NCI-H460 (cell line): Measurements from ENCODE around the gene NAP1L4. TPM values are rescaled to one million over a fixed set of nuclear protein-coding genes. Genes with fewer than 3 reads are reported as not detected.
A peak's percentile ranks its signal among the peaks of the same experiment; 100 is the strongest.
"Not testable (repeated sequence)": the region's sequence is repeated elsewhere in the genome, so short reads cannot be mapped to it uniquely, and the experiment has no call there.

ENCODE experiments used
- DNase-seq: peaks from one replicate; pipeline ENCODE4 v3.0.0-alpha.2; 2016; ENCODE audit warnings: low read depth; ENCODE audit errors: extremely low read depth
- total RNA-seq: library from RNA; depleted of rRNA; stranded (reverse); fragments of >200 nt; shearing (Covaris generic); gene quantifications from 2 replicates; pipeline ENCODE4 v1.2.3, GENCODE V29; 2014

The NAP1L4 gene
- total RNA-seq, 1 experiment from 2014 or later = 69.7 TPM

DNA sequence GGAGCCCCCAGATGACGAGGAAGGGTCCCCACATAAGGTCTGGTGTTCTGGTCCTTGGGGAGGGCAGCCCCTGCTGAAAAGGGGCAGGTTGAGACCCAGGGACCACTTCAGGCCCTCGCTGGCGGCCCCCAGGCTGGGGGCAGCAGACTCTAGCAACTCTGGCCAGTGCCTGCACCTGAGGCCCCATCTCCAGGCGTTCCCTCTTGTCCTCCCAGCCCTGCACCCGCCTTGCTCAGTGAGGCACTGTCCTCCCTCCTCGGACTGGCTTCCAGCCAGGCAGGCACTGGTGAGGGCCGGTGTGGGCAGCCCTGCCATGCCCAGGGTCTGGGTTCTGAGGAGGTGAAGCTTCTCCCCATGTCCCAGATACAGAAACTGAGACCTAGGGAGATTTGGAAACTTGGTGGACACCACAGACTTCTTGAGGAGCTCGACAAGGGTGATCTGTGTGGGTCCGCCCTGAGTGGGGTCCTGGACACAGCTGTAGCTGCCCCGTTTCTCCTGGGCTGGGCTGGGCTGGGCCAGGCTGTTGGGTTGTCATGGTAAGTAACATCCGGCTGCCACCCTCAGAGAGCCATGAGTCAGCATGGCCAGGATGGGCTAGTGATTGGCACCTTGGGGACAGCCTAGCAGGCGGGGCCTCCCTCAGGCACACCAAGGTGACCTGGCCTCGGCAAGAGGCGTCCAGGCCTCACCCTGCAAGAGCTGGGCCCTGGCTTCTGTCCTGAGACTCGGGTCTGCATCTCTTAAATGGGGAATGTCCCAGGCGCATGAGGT lies 51.8 kb downstream of the NAP1L4 start:
- peak; percentile 67 for DNase-seq

DNA sequence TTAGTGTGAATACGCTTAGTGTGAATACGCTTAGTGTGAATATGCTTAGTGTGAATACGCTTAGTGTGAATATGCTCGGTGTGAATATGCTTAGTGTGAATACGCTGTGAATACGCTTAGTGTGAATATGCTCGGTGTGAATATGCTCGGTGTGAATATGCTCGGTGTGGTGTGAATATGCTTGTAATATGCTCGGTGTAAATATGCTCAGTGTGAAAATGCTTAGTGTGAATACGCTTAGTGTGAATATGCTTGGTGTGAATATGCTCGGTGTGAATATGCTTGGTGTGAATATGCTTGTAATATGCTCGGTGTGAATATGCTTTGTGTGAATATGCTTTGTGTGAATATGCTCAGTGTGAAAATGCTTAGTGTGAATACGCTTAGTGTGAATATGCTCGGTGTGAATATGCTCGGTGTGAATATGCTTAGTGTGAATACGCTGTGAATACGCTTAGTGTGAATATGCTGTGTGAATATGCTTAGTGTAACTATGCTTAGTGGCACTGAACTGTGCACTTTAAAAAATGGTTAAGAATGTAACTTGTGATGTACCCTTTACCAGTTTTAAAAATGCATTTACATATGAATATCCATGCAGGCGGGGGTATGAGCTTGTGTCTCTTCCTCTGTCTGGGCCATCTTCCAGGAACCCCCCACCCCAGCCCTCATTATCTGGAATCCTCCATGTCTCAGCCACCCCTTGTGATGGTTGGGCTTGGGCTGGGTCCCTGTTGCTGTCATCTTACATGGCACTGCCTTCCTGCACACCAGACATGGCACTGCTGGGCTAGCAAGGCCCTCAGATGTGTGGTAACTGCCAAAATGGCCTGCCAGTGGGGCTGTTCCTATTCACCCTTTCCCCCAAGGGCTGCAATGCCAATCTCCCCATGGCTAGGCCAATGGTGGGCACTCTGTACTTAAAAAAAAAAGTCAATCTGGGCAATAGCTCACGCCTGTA lies 53.4 kb downstream of the NAP1L4 start:
- not testable (repeated sequence) for DNase-seq

DNA sequence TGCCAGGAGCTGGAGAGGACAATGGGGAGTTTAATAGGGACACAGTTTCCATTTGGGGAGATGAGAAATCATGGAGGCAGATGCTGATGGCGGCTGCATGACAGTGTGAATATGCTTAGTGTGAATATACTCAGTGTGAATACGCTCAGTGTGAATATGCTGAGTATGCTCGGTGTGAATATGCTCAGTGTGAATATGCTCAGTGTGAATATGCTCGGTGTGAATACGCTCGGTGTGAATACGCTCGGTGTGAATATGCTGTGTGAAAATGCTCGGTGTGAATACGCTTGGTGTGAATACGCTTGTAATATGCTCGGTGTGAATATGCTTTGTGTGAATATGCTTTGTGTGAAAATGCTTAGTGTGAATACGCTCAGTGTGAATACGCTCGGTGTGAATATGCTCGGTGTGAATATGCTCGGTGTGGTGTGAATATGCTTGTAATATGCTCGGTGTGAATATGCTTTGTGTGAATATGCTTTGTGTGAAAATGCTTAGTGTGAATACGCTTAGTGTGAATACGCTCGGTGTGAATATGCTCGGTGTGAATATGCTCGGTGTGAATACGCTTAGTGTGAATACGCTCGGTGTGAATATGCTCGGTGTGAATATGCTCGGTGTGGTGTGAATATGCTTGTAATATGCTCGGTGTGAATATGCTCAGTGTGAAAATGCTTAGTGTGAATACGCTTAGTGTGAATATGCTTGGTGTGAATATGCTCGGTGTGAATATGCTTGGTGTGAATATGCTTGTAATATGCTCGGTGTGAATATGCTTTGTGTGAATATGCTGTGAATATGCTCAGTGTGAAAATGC lies 54.3 kb downstream of the NAP1L4 start:
- not testable (repeated sequence) for DNase-seq

DNA sequence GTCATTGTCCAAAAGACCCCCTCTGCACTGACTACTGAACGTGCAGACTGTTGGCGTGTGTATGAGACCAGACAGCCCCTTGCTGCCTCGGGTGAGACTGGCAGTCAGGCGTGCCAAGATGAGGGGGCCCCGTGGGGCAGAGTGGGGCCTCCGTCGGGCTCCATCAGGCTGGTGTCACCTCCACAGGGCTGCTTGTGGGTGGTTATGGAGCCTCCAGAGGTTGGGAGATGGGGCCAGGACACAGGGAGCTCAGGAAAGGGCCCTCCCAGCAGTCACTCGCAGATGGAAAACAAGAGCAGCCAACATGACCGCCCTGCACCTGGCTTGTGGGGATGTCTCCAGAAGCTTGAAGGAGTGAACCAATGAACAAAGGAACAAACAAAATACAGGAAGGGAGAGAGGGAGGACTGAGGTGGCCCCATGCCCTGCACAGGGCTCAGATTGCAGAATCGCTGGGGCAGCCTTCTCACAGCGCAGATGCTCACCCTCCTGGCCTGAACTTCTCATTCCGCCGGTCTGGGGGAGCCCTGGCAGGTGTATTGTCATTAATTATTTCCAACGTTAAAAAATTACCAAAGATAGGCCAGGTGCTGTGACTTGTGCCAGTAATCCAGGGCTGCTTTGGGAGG lies 57.4 kb downstream of the NAP1L4 start:
- no peak for DNase-seq

DNA sequence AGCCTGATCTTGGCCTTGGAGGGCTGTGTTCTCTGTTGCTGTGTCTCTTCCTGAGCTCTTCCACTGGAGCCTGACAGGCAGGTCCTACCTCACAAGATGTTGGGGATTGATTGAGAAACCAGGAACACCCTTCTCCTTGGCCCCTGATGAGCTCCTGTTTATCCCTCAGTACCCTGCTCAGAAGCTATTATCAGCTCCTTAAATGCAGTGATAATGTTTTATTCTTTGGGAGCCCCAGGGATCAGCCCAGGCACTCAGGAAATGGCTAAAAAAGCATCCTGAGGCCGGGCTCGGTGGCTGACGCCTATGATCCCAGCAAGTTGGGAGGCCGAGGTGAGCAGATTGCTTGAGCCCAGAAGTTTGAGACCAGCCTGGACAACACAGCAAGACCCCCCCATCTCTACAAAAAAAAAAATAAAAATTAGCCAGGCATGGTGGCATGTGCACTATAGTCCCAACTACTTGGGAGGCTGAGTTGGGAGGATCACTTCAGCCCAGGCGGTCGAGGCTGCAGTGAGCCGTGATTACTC lies 58.0 kb downstream of the NAP1L4 start:
- DNase-seq = no peak

DNA sequence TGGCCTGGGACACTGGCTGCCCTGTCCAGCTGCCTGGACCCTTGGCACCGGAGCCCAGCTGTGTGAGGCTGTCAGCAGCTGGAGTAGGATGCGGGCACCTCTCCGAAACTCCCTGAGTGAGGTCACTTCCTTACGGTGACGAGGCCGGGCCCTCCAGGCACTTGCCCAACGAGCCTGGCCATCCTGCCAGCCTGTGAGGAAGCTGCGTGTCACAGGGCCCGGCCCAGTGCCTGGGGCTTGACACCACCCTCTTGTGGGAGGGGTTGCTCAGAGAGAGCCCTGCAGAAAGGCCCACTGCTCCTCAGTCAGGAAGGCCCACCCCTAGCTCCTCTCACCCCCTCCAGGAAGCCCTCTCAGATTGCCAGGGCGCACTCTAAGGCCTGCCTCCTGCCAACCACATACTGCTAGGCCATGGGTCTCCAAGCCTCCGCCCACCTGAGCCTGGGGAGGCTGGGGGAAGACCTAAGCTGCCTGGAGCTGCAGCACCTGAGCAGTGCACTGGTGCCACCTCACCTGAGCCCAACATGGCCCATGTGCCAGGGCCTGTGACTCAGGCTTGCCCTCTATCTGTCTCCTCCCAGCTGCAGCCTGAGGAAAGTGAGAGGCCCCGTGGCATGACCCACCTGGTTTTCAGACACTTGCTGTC lies 58.6 kb downstream of the NAP1L4 start:
- DNase-seq = peak; percentile 77

DNA sequence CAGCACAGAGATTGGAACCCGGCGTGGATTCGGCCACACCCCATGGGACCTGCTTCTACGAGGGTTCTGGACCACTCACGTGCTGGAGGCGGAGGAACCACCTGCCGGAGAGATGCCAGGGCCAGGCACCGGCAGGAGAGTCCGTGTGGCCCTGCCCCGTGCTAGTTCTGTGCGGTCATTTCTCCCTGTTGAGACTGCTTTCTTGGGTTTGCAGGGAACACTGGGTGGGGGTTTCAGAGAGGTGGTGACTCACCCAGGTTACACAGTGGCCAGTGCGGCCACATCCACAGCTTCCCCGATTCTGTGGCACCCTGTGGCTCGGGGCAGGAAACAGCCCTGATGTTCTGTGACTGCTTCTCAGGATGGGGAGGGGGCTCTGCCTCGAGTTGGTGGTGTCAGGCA lies 59.3 kb downstream of the NAP1L4 start:
- no peak for DNase-seq

DNA sequence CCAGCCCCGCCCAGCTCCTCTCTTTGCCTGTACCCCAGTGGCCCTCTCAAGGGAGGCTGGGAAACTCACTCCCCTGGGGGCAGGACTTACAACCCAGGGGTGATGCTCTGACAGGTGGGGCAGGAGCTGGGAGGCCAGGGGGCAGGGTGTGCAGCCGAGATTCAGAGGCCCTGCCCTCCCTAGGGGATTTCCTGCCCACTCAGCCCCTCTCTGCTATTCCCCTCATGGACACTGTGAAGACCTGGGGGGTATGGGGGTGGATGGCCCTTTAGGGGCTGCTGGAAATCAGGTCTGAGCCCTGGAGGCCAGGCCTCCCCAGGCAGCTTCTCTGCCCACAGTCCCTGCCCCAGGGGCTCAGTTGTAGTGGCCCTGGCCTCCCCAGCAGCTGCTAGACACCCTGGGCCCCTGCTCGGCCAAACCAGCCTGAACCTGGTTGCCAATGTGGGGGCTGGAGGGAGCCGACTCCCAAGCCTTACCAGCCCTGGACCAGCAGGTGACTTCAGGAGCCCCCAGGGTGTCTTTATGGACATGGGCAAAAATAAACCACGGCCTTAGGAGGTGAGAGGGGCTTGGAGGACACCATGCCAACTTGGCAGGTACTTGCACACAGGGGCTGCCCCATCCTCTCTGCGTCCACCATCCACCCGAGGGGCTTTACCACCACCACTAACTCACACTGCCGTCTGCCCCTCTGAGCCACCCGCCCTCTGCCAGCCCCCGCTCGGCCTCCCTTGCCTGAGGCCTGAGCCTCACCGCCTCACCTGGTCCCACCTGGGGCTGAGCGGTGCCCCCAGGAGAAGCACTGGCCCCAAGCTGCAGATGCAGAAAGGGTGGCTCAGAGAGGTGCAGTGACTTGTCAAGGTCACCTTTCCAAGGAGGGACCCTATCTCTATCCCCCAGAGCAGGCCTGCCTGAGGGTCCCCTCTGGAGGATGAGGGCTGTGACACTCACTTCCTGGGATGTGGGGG lies 60.1 kb downstream of the NAP1L4 start:
- DNase-seq = no peak

DNA sequence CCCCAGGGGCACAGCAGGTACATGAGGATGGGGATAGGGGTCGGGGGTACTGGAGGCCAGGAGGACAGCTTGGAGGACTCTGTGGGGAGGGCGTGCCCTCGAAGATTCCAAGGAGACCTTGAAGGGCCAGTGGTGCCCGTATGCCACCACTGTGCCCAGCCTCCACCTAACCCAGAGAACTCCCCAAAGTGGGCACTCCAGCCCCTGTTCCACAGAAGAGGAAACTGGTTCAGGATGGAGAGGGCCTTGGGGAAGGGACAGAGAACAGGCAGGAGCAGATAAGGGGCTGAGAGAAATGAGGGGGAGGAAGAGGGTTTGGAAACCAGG lies 60.7 kb downstream of the NAP1L4 start:
- DNase-seq = no peak

DNA sequence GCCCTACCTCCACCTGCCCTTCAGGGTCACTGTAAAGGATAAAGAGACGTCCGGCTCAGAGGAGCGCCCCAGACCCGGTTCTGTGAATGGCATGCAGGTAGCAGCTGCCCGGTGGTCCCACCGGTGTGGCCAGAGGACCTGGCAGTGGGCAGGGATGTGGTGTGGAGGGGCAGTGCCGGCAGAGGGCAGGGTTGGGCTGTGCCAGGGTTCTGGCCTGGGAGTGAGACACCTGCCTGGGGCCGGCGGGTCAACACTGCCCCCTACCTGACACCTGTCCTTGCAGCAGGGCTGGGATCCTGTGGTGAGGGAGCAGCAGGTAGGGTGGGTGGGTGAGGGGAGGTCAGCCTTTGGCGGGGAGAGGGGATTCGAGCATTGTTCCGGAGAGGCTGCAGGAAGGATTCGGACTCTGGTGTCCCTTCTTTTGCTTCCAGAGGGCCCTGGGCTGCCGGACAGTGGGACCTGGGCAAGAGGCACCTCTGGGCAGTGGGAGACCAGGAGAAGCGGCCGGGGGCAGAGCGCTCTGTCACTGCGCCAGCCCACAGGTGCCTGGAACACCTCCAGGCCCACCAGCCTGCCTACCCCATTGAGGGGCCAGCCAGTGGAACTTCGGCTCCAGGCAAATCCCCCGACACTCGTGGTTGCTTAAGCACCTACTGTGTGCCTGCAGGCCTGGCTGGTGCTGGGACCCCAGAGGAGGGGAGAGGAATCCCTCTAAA lies 61.3 kb downstream of the NAP1L4 start:
- DNase-seq = peak; percentile 68

DNA sequence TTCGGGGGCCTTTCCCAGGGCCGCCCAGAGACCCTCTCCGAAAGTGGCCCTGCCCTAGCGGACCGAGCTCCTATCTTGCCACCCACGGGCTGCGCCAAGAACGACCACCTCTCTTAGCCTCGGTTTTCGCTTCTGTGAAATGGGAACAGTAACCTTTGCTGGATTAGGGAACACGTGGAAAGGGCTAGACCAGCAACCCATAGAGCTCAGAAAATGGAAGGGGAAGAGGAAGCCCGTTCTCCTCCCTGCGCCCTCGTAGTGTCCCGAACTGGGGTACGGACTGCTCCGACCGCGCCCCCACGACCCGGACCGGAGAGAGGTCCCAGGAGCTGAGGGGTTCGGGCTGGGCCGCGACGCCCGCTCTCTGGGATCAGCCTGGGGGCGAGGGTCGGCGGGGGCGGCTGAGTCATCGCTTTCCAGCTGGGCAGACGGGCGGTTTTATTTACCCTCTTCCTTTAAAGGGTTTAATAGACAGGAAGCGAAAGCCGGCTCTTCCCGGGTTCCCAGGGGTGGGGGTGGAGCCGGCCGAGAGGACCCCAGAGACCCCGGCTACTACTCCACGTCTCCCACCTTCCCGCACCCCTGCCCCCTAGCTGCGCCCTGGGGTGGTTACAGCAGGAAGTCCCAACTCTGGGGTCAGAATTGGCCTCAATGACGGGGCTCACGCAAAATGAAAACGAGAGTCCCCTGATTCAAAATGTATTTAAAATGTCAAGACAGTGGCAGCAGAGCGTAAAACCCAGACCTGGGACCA lies 62.0 kb downstream of the NAP1L4 start:
- peak; percentile 33 for DNase-seq

DNA sequence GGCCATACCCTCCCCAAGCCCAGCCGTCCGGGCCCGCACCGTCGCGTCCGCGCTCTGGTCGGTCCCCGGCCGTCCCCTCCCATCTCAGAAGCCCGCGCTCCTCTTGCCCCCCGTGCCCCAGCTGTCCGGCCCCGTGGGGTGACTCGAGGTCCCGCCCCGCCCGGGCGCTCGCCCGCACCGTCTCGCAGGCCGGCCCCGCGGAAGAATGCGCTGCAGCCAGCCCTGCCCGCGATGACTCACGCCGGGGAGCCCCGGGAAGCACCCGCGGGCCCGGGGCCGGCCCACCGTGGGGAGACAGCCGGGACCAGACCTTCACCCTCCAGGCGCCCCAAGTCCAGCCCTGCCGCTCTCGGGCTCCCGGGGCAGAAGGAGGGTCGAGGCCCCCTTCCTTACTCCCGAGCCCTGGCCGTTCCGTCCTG lies 62.6 kb downstream of the NAP1L4 start:
- peak; percentile 54 for DNase-seq

DNA sequence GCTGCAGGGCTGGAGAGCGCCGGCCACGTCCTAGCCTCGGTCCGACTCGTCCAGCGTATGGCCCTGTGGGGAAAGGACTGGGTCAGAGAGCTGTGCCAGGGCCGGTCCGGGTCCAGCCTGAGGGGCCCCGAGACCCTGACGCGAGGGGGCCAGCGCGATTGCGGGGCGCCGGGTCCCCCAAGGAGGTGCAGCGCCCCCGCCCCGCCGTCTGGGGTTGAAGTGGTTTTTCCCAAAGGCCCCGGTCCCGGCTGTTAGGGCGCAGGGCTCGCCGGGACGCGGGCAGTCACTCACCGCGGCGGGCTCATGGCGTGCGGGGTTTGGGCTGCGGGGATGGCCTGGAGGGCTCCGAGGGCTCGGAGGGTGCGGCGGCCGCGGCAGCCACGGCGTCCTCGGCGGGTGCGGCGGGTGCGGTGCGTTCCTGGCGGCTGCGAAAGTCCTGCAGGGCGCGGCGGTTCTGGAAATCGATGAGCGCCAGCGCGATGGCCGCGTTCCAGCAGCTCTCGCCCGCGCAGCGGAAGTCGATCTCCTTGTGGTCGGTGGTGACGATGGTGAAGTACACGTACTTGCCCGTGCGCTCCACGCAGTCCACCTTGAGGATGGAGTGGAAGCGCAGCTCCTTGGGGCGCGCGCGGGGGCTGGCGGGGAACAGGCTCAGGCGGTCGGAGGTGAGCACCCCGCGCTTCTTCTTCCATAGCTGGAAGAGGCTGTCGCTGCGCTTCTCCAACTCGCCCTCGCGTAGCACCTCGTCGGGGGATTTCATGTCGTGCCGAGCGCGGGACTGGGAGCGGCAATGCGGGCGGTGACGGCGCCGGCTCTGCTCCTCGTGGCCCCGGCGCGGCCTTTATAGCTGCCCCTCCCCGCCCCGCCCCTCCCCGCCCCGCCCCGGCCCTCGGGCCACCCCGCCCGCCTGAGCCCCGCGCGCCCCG lies 63.3 kb downstream of the NAP1L4 start, which contains the start of gene PHLDA2:
TSS of gene PHLDA2 (minus strand) at position 816 of the 926 bp plus-strand sequence. CDS start at position 760, 56 bp downstream.
- DNase-seq = peak; percentile 28

DNA sequence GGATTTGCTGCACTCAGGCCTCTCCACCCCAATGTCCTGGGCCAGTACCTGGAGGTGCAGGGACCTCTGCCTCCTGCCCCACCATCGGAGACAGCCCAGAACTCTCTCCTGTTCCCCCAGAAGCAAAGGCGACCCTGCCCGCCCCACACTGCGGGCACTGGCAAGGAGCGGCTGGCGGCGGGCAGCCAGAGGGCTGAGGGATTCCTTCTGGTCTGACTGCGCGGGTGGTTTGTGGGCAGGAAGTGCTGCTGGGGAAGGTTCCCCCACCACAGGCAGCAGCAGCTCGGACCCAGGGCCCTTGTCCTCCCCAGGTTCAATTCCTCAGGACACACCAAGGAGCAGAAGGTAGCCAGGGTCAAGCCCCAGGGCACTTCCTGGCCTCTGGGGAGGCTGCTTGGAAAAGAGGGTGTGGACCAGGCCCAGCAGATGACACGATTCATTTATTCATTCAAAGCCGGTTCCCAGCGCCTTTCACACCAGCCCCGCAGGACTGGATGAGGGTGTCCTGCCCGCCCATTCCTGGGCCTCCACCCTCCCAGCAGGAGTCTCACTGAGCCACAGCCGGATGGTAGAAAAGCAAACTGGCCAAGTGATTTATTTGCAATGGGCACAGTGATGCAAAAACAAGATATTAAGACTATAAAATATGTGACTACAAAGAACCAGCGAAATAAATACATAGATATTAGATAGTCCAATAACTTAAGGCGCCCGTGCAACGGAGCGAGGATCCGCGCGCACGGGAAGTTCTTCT lies 64.1 kb downstream of the NAP1L4 start:
- DNase-seq = no peak

DNA sequence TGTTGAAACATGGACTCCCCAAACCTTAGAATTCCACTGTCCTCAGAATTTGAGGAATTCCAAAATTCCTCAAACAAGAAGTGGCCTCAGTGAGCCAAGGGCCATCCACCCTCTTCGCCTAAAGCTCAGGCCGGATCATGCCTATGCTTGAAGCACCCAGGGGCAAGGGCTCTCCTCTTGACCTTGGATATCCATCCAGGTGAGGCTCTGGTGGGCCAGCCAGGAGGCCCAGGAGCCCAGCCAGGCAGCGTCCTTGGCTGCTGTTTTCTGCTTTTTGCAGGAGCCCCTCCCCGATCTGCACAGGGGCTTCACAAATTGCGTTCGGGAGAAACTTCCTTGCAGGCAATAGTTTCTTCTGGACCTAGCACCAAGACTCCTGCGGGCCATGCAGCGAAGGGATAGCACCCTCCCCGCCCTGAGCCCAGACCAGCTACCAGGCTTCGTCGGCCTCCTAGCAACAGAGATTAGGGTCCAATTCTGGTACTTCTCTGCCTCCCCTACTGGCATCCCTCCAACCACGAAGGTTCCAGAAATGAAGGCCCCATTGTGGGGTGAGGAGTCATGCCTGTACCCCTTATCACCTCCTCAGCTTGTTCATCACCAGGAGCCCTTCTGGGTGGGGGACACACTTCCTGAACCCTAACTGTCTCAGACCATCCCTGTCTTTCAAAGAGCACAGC lies 64.9 kb downstream of the NAP1L4 start:
- DNase-seq = no peak
